GM04504 (cell line): ENCODE data around the gene CCDC182.

Experiments
- DNase-seq: peaks from one replicate; pipeline ENCODE4 v3.0.0-alpha.2; 2012; ENCODE audit warnings: low read depth

CCDC182 gene

DNA sequence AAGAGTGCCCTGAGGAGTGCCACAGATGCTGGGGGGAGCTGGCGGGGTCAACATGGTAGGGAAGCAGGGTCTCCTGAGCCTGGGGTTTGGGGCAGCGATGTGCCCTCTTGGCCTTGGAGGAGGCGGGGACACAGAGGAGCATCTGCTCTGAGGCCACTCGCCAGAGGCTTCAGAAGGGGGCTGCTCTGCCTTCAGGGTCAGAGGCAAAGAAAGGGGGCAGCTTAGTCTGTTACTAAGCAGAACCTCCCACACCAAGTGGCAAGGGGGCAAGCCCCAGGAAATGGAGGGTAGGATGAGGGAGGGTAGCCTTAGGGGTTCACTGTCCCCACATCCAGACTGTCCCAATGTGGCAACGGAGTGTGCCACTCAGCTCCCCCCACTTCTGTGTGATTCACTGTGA lies 18.3 kb downstream of the CCDC182 start:
- no peak for DNase-seq

DNA sequence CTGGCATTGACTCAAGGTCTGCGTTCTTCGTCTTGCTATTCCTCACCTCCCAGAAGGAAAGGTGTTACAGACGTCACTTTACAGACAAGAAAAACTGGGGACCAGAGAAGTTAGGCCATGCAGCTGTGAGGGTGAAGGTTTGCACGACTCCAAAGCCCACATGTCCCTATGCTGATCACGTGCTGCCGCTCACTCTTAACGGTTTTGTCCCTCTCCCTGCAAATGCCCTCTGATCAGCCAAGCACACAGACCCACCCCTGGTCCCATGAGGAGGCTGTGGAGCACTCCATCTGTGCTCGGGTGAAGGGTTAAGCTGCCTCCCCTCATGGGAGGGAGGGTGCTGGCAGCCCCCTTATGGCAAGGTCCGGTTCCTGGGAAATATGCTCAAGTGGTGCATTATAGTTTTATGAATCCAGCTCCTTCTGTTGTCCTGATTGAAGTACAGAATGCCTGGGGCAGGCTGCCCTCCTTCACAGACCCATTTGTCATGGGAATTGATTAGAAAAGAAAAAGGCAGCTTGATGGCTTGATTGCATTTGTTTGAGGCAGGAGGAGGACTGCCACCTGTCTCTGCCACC lies 18.8 kb downstream of the CCDC182 start:
- no peak for DNase-seq

GRCh38 chr17:57724729-57725125 lies 20.4 kb downstream of the CCDC182 start:
- no peak for DNase-seq

GRCh38 chr17:57724026-57724728 lies 20.9 kb downstream of the CCDC182 start:
- DNase-seq: no peak

DNA sequence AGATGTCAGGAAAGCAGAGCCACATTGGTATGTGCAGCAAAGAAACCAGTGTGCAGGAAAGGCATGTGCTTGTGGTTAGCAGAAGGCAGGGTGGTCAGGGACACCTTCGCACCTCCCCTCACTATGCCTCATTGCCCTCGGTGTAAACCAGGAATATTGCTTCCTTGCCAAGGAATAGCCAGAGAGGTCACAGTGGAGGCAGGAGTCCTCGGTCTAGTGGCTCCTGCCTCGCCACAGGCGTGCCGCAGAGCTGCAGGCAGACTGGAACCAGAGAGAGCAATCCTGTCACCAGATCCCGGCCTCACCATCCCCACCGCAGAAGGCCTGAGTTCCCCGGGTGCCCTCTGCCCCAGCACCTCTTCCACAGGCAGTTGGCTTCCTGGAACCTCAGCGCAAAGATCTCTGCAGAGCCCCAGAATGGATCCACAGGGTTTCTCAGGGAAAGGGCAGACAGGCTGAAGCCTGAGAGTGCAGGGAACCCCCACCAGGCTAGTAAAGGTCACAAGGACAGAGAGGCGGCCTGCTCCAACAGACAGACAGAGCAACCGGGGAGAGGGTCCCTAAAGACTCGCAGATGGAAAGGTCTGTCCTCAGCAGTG lies 21.6 kb downstream of the CCDC182 start:
- DNase-seq: no peak

- no peak for DNase-seq
Observed at GRCh38 chr17:57722704-57723043, 22.4 kb downstream of the CCDC182 start.

DNA sequence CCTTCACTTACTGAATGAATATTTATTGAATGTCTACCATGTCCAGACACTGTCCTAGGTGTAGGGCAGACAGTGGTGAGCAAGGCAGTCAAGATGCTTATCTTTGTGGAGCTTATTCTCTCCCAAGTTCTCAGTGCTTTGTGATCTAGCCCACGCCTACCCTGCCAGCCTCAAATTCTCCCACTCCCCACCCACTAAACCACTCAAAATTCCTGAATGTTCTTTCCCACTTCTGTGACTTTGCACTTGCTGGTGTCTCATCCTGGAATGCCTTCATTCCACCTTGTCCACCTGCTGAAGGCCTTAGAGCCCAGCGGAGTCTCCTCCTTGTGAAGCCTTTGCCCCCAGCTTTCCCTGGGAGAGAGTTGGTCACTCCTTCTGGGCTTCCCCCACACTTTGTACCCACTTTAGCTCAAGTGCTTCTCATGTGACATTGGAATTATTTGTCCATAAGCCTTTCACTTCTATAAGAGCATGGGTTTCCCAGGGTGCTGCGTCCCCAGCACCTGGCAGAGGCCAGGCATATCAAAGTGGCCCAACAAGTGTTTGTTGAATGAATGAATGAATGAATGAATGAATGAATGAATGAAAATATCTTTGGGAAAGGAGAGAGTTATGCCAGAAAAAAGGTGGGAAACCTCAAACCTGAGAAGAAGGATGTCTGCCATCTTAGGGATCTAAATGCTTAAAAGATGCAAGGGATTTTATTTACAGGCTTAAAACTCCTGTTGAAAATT lies 23.0 kb downstream of the CCDC182 start:
- DNase-seq: no peak

DNA sequence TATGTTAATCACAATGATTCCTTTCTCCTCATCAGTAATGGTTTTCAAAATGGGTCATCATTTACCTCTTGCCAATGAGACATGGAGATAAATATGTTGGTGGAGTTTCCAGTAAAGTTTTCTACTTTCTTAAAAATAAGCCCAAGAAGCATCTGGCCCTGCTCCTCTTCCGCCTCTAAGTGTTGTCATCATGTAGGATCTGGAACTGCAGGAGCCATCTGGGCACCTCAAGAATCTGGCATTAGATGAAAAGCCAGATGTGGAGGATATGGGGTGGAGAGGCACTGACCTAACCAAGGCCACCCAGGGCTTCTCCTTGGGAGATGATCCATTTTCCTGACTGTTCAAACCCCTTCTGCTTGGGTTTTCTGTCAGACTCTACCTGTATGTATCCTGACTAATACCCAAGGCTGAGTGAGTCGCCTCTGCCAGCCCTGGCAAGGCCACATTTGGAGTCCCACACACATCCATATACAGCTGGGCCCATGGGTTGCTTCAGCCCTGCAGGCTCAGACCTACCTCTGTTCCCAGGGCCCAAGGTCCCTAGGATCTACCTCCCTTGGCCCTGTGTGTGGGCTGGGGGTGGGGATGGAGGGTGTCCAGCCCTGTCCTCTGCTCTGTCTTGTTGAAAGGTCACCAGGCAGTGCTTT lies 24.6 kb downstream of the CCDC182 start:
- no peak for DNase-seq

GRCh38 chr17:57718878-57719277 lies 26.2 kb downstream of the CCDC182 start:
- DNase-seq: no peak

DNA sequence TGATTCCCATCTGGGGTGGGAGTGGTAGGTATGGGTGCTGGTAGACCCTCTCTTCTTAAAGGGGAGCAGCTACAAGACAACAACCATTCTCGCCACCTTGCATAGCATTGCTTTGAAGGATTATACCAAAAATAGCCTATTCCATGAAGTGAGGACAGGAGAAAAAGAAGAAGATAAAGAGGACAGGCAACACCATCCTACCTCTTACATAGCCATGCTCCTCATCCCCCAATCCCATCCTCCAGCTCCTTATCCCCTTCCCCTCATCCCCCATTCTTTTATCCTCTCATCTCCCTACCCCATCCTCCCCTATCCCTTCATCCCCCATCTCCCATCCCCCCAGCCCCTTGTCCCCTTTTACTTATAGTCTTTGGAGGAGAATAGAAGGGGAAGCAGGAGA lies 29.1 kb downstream of the CCDC182 start:
- no peak for DNase-seq

DNA sequence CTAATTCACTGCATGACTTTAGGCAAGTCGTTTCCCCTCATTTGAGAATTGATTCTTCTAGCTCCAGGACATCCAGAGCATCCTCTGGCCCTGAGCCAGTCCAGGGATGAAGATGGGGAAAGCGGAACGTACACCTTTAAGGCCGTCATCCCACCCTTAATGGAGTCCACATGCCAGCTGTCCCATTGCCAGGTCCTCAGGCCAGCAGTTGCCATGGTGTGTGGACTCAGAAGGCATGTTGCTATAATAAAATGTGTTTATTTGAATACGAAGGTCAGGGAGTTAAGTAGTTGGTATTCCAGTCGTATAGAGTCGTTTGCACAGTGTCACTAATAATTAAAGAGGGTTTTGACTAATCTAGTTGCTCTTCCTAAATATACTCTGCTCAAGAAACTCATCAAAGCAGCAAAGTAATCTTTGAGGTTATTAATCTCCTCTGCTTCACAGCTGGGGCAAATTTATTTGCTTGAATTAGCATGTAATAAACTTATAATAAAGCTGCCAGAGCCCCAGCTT lies 30.4 kb downstream of the CCDC182 start:
- DNase-seq: no peak

DNA sequence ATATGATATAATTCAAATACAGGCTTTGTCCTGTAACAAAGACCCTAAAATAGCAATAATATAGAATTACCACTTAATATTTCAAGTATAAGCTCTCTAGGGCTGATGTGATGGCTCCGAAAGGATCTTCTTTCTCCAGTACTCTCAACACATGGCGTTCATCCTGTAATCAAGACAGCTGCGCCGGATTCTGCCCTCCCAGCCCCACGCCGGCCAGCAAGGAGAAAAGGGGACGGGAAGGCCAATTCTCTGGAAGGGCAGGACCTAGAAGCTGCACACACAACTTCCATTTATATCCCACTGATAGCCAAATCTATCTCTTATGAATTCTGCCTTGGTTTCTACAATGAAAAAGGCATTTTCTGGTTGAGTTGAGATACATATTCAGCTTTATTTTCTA lies 32.0 kb downstream of the CCDC182 start:
- no peak for DNase-seq

DNA sequence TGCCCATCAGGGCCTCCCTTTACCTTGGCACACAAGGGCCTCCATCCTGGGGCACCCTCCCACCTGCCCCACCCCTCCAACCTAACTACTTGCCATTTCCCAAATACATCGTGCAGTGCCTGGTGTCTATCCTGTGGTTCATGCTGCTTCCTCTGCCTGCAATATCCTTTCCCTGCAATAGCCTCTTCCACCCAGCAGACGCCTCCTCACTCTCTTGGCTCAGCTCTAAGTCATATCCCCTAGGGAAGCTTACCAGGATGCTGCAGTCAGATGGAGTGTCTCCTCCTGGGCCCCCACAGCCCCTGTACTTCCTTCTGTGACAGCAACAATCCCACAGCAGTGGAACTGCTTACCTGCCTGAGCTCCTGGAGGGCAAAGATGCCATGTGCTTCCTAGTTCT lies 36.7 kb downstream of the CCDC182 start:
- DNase-seq: no peak

- DNase-seq: no peak
Observed at GRCh38 chr17:57707892-57708291, 37.2 kb downstream of the CCDC182 start.

DNA sequence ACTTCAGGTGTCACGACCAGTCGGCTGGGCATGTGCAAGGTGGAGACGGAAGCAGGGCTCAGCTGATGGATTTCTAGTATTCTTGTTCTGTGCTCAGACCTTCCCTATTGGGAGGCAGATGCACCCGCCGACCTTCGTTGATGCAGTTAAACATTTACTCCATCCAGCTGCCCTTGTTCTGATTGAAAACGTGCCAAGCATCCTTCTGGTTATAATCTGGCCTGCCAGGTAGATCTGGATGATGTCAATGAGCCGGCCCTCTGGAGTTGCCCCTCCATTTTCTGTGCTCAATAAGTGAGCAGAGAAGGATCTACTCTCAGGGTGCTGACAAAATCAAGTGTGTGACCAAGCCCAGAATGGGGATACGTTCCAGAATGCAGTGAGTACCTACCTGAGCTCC lies 38.3 kb downstream of the CCDC182 start:
- no peak for DNase-seq

- DNase-seq: no peak
Observed at GRCh38 chr17:57705921-57706695, 39.0 kb downstream of the CCDC182 start.

DNA sequence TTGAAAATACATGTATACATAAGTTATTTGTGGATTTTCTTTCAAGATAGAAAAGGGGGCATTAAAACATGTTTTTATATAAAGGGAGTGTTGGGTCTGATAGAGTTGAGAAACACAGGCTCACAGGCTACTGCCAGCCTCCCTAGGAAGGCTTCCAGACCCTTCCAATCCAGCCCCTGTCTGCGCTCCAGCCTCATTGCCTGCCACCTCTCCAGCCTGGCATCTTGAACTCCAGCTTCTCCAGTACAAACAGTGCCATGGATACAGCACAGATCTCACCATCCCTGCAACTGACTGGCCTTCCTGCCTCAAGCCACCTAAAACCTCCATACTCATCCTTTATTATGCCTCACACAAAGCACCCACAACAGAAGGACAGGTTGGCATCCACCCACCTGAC lies 40.7 kb downstream of the CCDC182 start:
- no peak for DNase-seq

DNA sequence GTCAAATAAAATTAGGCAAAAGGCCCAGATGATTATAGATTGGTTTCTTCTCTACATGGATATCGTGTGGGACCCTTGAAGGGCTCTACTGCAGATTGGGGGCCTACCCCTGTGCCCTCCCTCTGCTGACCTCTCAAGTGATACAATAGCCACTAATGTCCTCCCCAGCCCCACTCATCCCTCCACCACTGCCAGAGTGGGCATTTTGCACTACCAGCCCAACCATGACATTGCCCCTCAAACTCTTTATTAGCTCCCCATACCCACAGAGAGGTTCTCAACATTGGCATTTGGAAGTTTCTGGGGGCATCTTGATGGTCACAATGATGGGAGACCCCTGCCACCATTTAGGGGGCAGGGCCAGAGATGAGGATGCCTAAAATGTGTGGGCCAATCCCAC lies 41.8 kb downstream of the CCDC182 start:
- DNase-seq: no peak

GRCh38 chr17:57701124-57701523 lies 44.0 kb downstream of the CCDC182 start:
- no peak for DNase-seq

DNA sequence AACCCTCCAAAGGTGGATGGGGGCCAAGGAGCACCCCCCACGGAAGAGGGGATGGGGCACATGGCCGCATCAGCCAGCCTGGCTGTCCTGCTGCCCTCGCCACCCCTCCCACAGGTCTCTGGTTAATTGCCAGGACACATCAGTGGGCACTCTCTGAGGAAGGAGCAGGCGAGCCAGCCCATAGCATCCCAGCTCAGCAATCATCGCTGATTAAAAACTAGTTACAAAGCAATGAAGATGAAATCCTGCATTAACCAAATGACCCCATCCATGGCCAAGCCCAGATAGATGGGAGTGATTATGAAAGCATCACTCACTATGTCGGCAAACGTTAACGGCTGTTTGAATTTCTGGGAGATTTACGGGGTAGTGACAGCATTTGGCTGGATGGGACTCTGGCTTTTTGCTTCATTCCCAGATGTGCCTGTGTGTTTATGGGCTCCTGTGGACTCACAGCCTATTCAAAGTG lies 45.3 kb downstream of the CCDC182 start:
- DNase-seq: peak; percentile 35

DNA sequence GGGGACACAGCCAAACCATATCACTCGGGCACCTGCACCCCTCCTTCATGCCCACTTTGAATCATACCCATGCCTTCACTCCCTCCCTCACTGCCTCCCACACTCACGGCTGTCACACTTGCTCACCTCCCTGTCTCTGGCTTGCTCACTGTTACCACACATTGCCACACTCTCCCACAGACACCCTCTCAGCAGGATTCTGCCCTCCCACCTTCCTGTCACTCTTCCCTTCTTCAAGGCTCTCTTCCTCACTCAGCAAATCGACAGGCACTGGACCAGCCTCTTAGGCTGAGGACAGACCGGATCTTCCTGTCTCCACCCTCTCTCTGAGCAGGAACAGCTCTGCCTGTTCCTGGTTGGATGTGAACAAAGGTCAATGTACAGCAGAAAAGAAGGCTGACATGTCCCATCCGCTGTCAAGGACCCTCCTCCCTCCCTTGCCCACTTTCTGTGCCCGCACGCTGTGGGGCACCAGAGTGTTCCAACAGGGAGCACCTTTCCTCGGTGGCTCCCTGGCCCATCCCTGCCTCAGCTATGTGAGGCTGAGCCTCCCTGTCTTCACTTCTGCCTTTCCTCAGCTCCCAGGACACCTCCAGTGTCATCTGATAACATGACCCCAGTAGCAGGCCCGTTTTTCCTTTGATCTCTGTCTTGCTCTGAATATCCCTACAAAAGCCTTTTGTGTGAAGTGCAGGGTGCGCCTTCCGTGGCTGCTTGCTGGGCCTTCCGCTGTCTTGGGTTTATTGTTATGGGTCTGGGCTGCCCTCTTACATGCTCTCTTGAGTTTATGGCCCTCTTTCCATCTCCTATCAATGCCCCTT lies 47.0 kb downstream of the CCDC182 start:
- DNase-seq: no peak
